HepG2 (cell line): ENCODE measurements around the gene PCDHB1. TPM values are rescaled to one million over a fixed set of nuclear protein-coding genes. Genes with fewer than 3 reads are reported as not detected.

Source experiments
- ATAC-seq: fragments of 200-7000 bp; cut with Tn5 transposase; 3 replicates; pipeline ENCODE4 v1.9.1; 2020; ENCODE audit warnings: mild to moderate bottlenecking, moderate library complexity
- BruUV-seq: library from RNA; stranded (reverse); fragments of 400-500 nt; replicated peaks from 2 replicates; lab custom pipeline; 2021; lab: Mats Ljungman, UMichigan
- CTCF ChIA-PET: fragments of 300-600 bp; formaldehyde crosslinking; extraction: SDS; loops from one replicate; lab custom pipeline; 2021; ENCODE audit warnings: low total read pairs, inconsistent platforms, low intra/inter-chr PET ratio; lab: Yijun Ruan, JAX
- POLR2A ChIA-PET: fragments of 350-600 bp; sonication (Branson Sonifier 250); formaldehyde crosslinking; loops from one replicate; lab custom pipeline; 2020; ENCODE audit warnings: antibody characterized with exemption, inconsistent platforms; lab: Yijun Ruan, JAX
- DNase-seq: peaks from one replicate; pipeline ENCODE4 v3.0.0-alpha.2; 2015; ENCODE audit warnings: low spot score
- FAIRE-seq: peaks from 3 replicates; lab custom pipeline; 2011; peaks lifted over from hg19 to GRCh38; lab: Jason Lieb, UNC
- H2AFZ ChIP-seq: one replicate; pipeline ENCODE4 v1.6.1; 2011; ENCODE audit warnings: low read length, inconsistent platforms
- H3K27ac ChIP-seq: fragments of 300-600 bp; 3 replicates; pipeline ENCODE4 v1.8.0; 2011; ENCODE audit warnings: mixed run types, mild to moderate bottlenecking, mixed read lengths, low read length, inconsistent platforms; ENCODE audit not compliant: insufficient read depth; ENCODE audit errors: extremely low read length
- H3K27me3 ChIP-seq, 2 experiments: fragments of 200-600 bp in 1 of 2; 2 replicates in 1 of 2; 3 replicates in 1 of 2; pipeline versions ENCODE4 v1.6.0 to v1.8.0; 2011; ENCODE audit warnings: low read length in 2 of 2, mild to moderate bottlenecking in 2 of 2, moderate library complexity in 2 of 2, inconsistent platforms in 1 of 2; ENCODE audit not compliant: insufficient read depth in 2 of 2, control insufficient read depth in 1 of 2
- H3K36me3 ChIP-seq, 2 experiments: fragments of 200-600 bp in 1 of 2; replicated peaks in 1 of 2; 2 replicates in 1 of 2; 3 replicates in 1 of 2; pipeline versions ENCODE4 v1.5.1 to v1.8.0; 2011; ENCODE audit warnings: low read length in 2 of 2, inconsistent platforms in 1 of 2; ENCODE audit not compliant: insufficient read depth in 2 of 2, control insufficient read depth in 1 of 2
- H3K4me1 ChIP-seq: 2 replicates; pipeline ENCODE4 v1.5.1; 2012; ENCODE audit warnings: low read length, inconsistent platforms; ENCODE audit not compliant: insufficient read depth
- H3K4me2 ChIP-seq: 2 replicates; pipeline ENCODE4 v1.6.0; 2011; ENCODE audit warnings: low read depth, low read length, inconsistent platforms
- H3K4me3 ChIP-seq, 3 experiments: fragments of 200-600 bp in 1 of 3; sonication (generic), shearing (Covaris generic) in 1 of 3; replicated peaks in 1 of 3; 2 replicates each; pipeline ENCODE4 v1.5.1; 2011 to 2016; ENCODE audit warnings: low read length in 3 of 3, inconsistent platforms in 2 of 3, low read depth in 2 of 3, mild to moderate bottlenecking in 2 of 3, control low read depth in 1 of 3, mixed read lengths in 1 of 3; ENCODE audit not compliant: insufficient read depth in 1 of 3
- H3K79me2 ChIP-seq: one replicate; pipeline ENCODE4 v1.6.1; 2011; ENCODE audit warnings: low read length, inconsistent platforms; ENCODE audit not compliant: insufficient read depth
- H3K9ac ChIP-seq: 2 replicates; pipeline ENCODE4 v1.6.0; 2011; ENCODE audit warnings: mild to moderate bottlenecking, low read depth, low read length, inconsistent platforms; ENCODE audit not compliant: insufficient read depth
- H3K9me3 ChIP-seq: 2 replicates; pipeline ENCODE4 v1.5.1; 2012; ENCODE audit warnings: mild to moderate bottlenecking, low read length
- H4K20me1 ChIP-seq: 2 replicates; pipeline ENCODE4 v1.6.0; 2011; ENCODE audit warnings: inconsistent platforms, mild to moderate bottlenecking, low read length, moderate library complexity; ENCODE audit not compliant: insufficient read depth
- ASH2L ChIP-seq: fragments of 300-600, 200-600 bp; sonication (generic); IDR thresholded peaks from 2 replicates; pipeline ENCODE4 v1.7.0; 2017; ENCODE audit warnings: low read depth, mild to moderate bottlenecking, moderate library complexity, mixed read lengths, low read length; ENCODE audit not compliant: insufficient read length
- CEBPZ ChIP-seq: IDR thresholded peaks from 2 replicates; pipeline ENCODE4 v1.6.1; 2012; ENCODE audit warnings: low read length, improper control_type of control experiment
- NONO ChIP-seq, 2 experiments: fragments of 450-650 bp in 1 of 2; sonication (generic) in 1 of 2; formaldehyde crosslinking in 1 of 2; IDR thresholded peaks in 1 of 2; conservative IDR thresholded peaks in 1 of 2; 2 replicates each; pipeline versions ENCODE4 v1.6.1 to v1.8.0; 2017 to 2022; ENCODE audit warnings: mild to moderate bottlenecking in 1 of 2, missing genetic modification reagents in 1 of 2, moderate library complexity in 1 of 2
- PHF8 ChIP-seq: sonication (generic); formaldehyde crosslinking; IDR thresholded peaks from 2 replicates; pipeline ENCODE4 v1.5.0; 2020; ENCODE audit warnings: missing genetic modification reagents
- RBFOX2 ChIP-seq: fragments of 200-400 bp; formaldehyde crosslinking; IDR thresholded peaks from 2 replicates; pipeline ENCODE4 v1.6.1; 2017; ENCODE audit warnings: low read depth, mild to moderate bottlenecking, low read length
- SOX6 ChIP-seq, 2 experiments: fragments of 450-650 bp in 1 of 2; sonication (generic) in 1 of 2; formaldehyde crosslinking in 1 of 2; IDR thresholded peaks; 2 replicates each; pipeline versions ENCODE4 v1.4.0 to v1.6.1; 2017 to 2020; ENCODE audit warnings: antibody characterized with exemption in 1 of 2, mild to moderate bottlenecking in 1 of 2, missing genetic modification reagents in 1 of 2
- SUZ12 ChIP-seq: fragments of 150-350 bp; IDR thresholded peaks from 2 replicates; pipeline ENCODE4 v1.6.1; 2014; ENCODE audit warnings: low read depth, low read length
- YEATS2 ChIP-seq: sonication (generic); formaldehyde crosslinking; IDR thresholded peaks from 2 replicates; pipeline ENCODE4 v1.4.0; 2020; ENCODE audit warnings: missing genetic modification reagents, borderline replicate concordance
- ZNF275 ChIP-seq: sonication (generic); formaldehyde crosslinking; IDR thresholded peaks from 2 replicates; pipeline ENCODE4 v1.8.0; 2022; ENCODE audit warnings: missing genetic modification reagents, mild to moderate bottlenecking, inconsistent platforms, borderline replicate concordance
- ZNF639 ChIP-seq: conservative IDR thresholded peaks from 2 replicates; pipeline ENCODE4 v1.6.1; 2018; ENCODE audit warnings: missing genetic modification reagents
- ZNF710 ChIP-seq: sonication (generic); formaldehyde crosslinking; IDR thresholded peaks from 2 replicates; pipeline ENCODE4 v1.5.0; 2020; ENCODE audit warnings: mild to moderate bottlenecking, missing genetic modification reagents, borderline replicate concordance
- WGBS: methylation state at CpG from one replicate; pipeline ENCODE4 v1.1.6; 2017; ENCODE audit warnings: low lambda C conversion rate; 5-methylcytosine and 5-hydroxymethylcytosine counted together
- in situ Hi-C: cut with HindIII; loops from 2 replicates; pipeline ENCODE4 v1.10.0; 2017; ENCODE audit warnings: low pct_unique_long_range_greater_than_20kb; ENCODE audit not compliant: extremely low pct_ligation_motif_present
- intact Hi-C: fragments of 100-400 bp; cut with micrococcal nuclease; formaldehyde crosslinking; loops from one replicate; pipeline ENCODE4 v1.10.0; 2022; ENCODE audit not compliant: unreplicated experiment
- polyA plus RNA-seq, 8 experiments: library from polyadenylated mRNA; depleted of rRNA in 3 of 8; stranded (reverse) in 7 of 8; unstranded in 1 of 8; fragments of >200 nt; fragmentation: Illumina TruSeq in 4 of 8; extraction: Trizol in 4 of 8; gene quantifications; 2 replicates each; pipeline versions ENCODE4 v1.2.1 to v1.2.3, GENCODE V29; 2011 to 2016; ENCODE audit warnings: low read depth in 4 of 8, missing spikeins in 1 of 8, mixed read lengths in 1 of 8; ENCODE audit not compliant: insufficient read depth in 1 of 8
- total RNA-seq, 5 experiments: library from RNA; depleted of rRNA; stranded (reverse); fragments of >200 nt; fragmentation: Illumina TruSeq; extraction: Trizol; gene quantifications; 2 replicates each; pipeline ENCODE4 v1.2.3, GENCODE V29; 2016; ENCODE audit warnings: low read depth in 1 of 5

The PCDHB1 gene
- total and polyA plus RNA-seq, 2 of the 13 experiments (the other 11 are each of a cell fraction or from before 2014, with no cell fraction given): not detected

- TF ChIP-seq ZNF639 (no peak), ZNF275 (CRISPR knock-in tag) (no peak), ZNF710 (CRISPR knock-in tag) (no peak), YEATS2 (no peak; the same call in 1 of the 2 replicates)
- TF ChIP-seq, all 625 proteins: peak for 40
Measured at GRCh38 chr5:141084487-141084989, 33.4 kb downstream of the PCDHB1 start (continued).

- DNase-seq: peak; percentile 79
- TF ChIP-seq SUZ12 (no peak), RBFOX2 (peak; percentile 32; the same call in 1 of the 2 replicates), CEBPZ (no peak), NONO (IDR thresholded peaks at IDR 0.05) (no peak), NONO (CRISPR knock-in tag; conservative IDR thresholded peaks at IDR 0.05) (0 out of 2 replicates have a peak, but pooled peaks have one; percentile 23), PHF8 (peak; percentile 77), ASH2L (peak; percentile 48), SOX6 (IDR thresholded peaks at IDR 0.05) (no peak), SOX6 (CRISPR knock-in tag; IDR thresholded peaks at IDR 0.05) (peak; percentile 15; the same call in 1 of the 2 replicates)
Measured at GRCh38 chr5:141094481-141095262, 43.5 kb downstream of the PCDHB1 start, which contains the start of gene PCDHB2. Gene PCDHB2, plus strand, starts transcription at chr5:141094615. Its CDS starts 176 bp downstream, at chr5:141094791.

More at GRCh38 chr5:141094481-141095262, 43.5 kb downstream of the PCDHB1 start, which contains the start of gene PCDHB2:
- no peaks in the 10 kb centered on the region for H4K20me1 ChIP-seq
- FAIRE-seq (peak; percentile 74), ATAC-seq (peak; percentile 98)
- H3K4me1 ChIP-seq: peaks cover 11% of the 10 kb centered on the region
- CTCF ChIA-PET: interaction anchor here (1.1 to 1.4 kb wide), 3 partner anchors 78 to 430 kb away, joined by 3 to 5 read pairs (median 5); partner anchors contain the start of genes PCDHB16 and PCDHB7
- peak within 1 kb of the TSS; percentile 74 for H3K4me2 ChIP-seq
- intact Hi-C loops: loop anchor here (2.0 to 5.0 kb wide), 3 partner anchors 54 to 468 kb away; partner anchors contain the start of gene PCDHB16
- 6% methylated on average over 29 of the region's 29 CpGs for WGBS
- H3K9ac ChIP-seq: peak within 1 kb of the TSS; percentile 82
- H3K36me3 ChIP-seq: no peaks in the 10 kb centered on the region
- H2AFZ ChIP-seq: peak within 1 kb of the TSS; percentile 89
- no peaks in the 10 kb centered on the region for H3K9me3 ChIP-seq
- H3K79me2 ChIP-seq: no peaks in the 10 kb centered on the region
- in situ Hi-C loops: loop anchor here (10.0 kb wide), 1 partner anchor 460 kb away; no protein-coding TSS in a partner anchor
- TSS peak; percentile 77 for BruUV-seq
- H3K27ac ChIP-seq: peak within 1 kb of the TSS; percentile 56
- POLR2A ChIA-PET: interaction anchor here (0.5 to 1.9 kb wide), 7 partner anchors 9 to 469 kb away, joined by 3 to 9 read pairs (median 4); partner anchors contain the start of gene TAF7
- H3K4me3 ChIP-seq: peak within 1 kb of the TSS; percentile 55 to 89 (median 82)
- no peaks in the 10 kb centered on the region; a peak in 1 of 5 replicates for H3K27me3 ChIP-seq
